NCI-H82 treated with DMSO at 0.1 percent for 48 hours (cell line): ENCODE measurements around the gene CBX2.

Experiments
- DNase-seq: peaks from one replicate; lab custom pipeline; 2025; ENCODE audit not compliant: unreplicated experiment; lab: John Stamatoyannopoulos, UW

The CBX2 gene

GRCh38 chr17:79811011-79811867, 33.3 kb downstream of the CBX2 start:
- peak; percentile 45 for DNase-seq

- DNase-seq = no peak
Measured at GRCh38 chr17:79811868-79812352, 34.0 kb downstream of the CBX2 start.

GRCh38 chr17:79812353-79813258, 34.7 kb downstream of the CBX2 start:
- no peak for DNase-seq

- no peak for DNase-seq
Measured at GRCh38 chr17:79813297-79814126, 35.6 kb downstream of the CBX2 start.

- DNase-seq = no peak
Measured at GRCh38 chr17:79814127-79814973, 36.4 kb downstream of the CBX2 start.

GRCh38 chr17:79814974-79815835, 37.3 kb downstream of the CBX2 start:
- DNase-seq = no peak

GRCh38 chr17:79815836-79816461, 38.0 kb downstream of the CBX2 start:
- no peak for DNase-seq

GRCh38 chr17:79818026-79818758, 40.2 kb downstream of the CBX2 start:
- no peak for DNase-seq

- DNase-seq = no peak
Measured at GRCh38 chr17:79819085-79819484, 41.1 kb downstream of the CBX2 start.

GRCh38 chr17:79819534-79820276, 41.8 kb downstream of the CBX2 start:
- no peak for DNase-seq

- no peak for DNase-seq
Measured at GRCh38 chr17:79820959-79821330, 43.0 kb downstream of the CBX2 start.

- DNase-seq = no peak
Measured at GRCh38 chr17:79821331-79822095, 43.6 kb downstream of the CBX2 start.

- DNase-seq = no peak
Measured at GRCh38 chr17:79822583-79823124, 44.7 kb downstream of the CBX2 start.

- DNase-seq = no peak
Measured at GRCh38 chr17:79824234-79824633, 46.3 kb downstream of the CBX2 start.

GRCh38 chr17:79824893-79825579, 47.1 kb downstream of the CBX2 start:
- no peak for DNase-seq

GRCh38 chr17:79825580-79825921, 47.6 kb downstream of the CBX2 start:
- no peak for DNase-seq
